ENCODE results near the gene RAD18.

- TF ChIP-seq, protein P1, sequence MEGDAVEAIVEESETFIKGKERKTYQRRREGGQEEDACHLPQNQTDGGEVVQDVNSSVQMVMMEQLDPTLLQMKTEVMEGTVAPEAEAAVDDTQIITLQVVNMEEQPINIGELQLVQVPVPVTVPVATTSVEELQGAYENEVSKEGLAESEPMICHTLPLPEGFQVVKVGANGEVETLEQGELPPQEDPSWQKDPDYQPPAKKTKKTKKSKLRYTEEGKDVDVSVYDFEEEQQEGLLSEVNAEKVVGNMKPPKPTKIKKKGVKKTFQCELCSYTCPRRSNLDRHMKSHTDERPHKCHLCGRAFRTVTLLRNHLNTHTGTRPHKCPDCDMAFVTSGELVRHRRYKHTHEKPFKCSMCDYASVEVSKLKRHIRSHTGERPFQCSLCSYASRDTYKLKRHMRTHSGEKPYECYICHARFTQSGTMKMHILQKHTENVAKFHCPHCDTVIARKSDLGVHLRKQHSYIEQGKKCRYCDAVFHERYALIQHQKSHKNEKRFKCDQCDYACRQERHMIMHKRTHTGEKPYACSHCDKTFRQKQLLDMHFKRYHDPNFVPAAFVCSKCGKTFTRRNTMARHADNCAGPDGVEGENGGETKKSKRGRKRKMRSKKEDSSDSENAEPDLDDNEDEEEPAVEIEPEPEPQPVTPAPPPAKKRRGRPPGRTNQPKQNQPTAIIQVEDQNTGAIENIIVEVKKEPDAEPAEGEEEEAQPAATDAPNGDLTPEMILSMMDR (IDR thresholded peaks at IDR 0.05) = no peak
- TF ChIP-seq POLR2A (IDR thresholded peaks at IDR 0.05) = no peak
- no peak for TF ChIP-seq EP300 (IDR thresholded peaks at IDR 0.05)
Measured at GRCh38 chr3:9012521-9012920, 49.2 kb upstream of the RAD18 start.
